GM19239 (cell line): ENCODE data around the gene ASPRV1.
"Not testable (repeated sequence)": the region's sequence is repeated elsewhere in the genome, so short reads cannot be mapped to it uniquely, and the experiment has no call there.

Experiments used
- DNase-seq: peaks from one replicate; pipeline ENCODE4 v3.0.0; 2011; ENCODE audit warnings: low spot score; ENCODE audit not compliant: insufficient read length
- FAIRE-seq: peaks from 2 replicates; lab custom pipeline; 2011; peaks lifted over from hg19 to GRCh38; lab: Jason Lieb, UNC

ASPRV1 gene

GRCh38 chr2:69965756-69966445 lies 4.5 kb upstream of the ASPRV1 start:
- FAIRE-seq, result no peak
- DNase-seq, result no peak

DNA sequence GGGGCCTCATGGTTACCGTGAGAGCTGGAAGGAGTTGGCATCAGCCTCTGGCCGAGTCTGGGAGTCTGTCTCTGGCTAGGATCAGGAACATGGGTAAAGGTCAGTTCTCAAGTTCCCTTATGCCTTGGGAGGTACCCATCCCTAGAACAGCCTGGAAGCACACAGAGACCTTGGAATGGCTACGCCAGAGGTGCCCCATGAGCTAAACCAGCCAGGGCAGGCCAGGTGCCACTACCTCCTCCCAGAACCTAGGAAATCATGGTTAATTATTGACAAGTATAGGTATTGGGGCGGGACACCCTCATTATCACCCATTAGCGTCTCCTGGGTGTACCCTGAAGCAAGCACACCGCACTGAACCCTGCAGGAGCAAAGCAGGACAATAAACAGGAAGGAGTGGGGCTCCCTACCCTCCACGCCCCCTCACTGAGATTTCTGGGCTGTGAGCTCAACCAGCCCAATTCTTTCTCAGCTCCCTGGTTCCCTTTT lies 3.0 kb upstream of the ASPRV1 start:
- no peak for DNase-seq
- no peak for FAIRE-seq

- FAIRE-seq, result no peak
Observed at GRCh38 chr2:69962986-69963730, 1.7 kb upstream of the ASPRV1 start.

GRCh38 chr2:69960821-69961220 lies 610 bp downstream of the ASPRV1 start:
- DNase-seq (no peak), FAIRE-seq (no peak)

More at GRCh38 chr2:69962986-69963730, 1.7 kb upstream of the ASPRV1 start:
- DNase-seq, result no peak

DNA sequence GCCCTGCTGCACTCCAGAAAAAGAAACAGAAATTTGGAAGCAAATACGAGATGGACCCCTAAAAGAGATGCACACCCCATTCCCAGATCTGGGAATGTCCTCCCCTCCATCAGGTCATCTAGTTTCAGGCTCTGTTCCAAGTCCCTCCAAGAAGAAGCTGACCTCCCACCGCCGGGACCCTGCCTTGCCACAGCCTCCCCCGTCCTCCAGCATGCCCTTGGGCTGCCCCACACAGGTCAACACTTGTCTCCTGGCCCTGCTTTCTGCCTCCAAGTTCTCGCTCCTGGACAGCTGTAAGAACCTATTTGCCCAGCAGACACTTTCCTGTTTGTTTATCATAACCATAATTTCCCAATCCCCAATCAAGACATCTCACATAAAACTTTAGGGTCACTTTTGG lies 2.0 kb downstream of the ASPRV1 start:
- DNase-seq, result no peak
- no peak for FAIRE-seq

GRCh38 chr2:69958480-69958879 lies 3.0 kb downstream of the ASPRV1 start:
- DNase-seq (no peak), FAIRE-seq (no peak)

GRCh38 chr2:69957965-69958364 lies 3.5 kb downstream of the ASPRV1 start:
- DNase-seq, result no peak
- no peak for FAIRE-seq

GRCh38 chr2:69956475-69956979 lies 4.9 kb downstream of the ASPRV1 start:
- FAIRE-seq, result no peak

GRCh38 chr2:69955029-69955428 lies 6.4 kb downstream of the ASPRV1 start:
- DNase-seq (no peak), FAIRE-seq (no peak)

More at GRCh38 chr2:69956475-69956979, 4.9 kb downstream of the ASPRV1 start:
- DNase-seq, result no peak

- no peak for FAIRE-seq
- DNase-seq, result no peak
Observed at GRCh38 chr2:69954084-69954483, 7.3 kb downstream of the ASPRV1 start.

DNA sequence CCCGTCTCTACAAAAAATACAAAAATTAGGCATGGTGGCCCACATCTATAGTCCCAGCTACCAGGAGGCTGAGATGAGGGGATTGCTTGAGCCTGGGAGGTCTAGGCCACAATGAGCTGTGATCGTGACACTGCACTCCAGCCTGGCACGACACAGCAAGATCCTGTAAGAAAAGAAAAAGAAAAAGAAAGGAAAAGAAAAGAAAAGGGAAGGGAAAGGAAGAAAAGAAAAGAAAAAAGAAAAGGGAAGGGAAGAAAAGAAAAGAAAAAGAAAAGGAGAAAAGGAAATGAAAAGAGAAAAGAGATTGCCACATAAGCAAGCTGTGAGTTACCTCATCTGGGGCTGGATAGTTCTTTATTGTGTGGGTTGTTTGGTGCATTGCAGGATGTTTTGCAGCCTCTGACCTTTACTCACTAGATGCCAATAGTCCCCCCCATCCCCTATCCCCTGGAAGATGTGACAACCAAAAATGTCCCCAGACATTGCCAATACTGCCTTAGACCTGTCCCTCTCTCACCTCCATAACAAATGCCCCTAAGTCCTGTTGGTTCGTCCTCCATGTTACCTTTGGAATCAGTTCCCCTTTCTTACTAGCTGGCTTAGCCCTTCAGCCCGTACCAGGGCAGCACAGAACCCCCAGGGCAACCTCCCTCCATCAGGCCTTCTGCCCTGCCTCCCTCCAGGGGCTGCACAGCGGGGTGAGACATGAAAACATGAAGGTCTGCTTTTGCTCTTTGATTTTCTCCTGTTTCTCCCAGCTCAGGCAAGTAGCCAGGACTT lies 8.9 kb downstream of the ASPRV1 start:
- FAIRE-seq (no peak), DNase-seq (no peak)

DNA sequence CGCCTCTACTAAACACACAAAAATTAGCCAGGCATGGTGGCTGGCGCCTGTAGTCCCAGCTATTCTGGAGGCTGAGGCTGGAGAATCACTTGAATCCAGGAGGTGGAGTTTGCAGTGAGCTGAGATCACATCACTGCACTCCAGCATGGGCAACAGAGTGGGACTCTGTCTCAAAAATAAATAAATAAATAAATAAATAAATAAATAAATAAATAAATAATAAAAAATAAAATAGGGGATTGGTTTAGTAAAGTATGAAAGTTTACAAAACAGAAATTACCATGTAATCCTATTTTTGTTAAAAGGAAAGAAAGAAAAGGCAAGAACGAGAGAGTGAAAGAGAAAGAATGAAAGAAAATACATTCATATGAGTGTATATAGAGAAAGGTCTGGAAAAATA lies 10.8 kb downstream of the ASPRV1 start:
- not testable (repeated sequence) for FAIRE-seq, DNase-seq

- FAIRE-seq (no peak), DNase-seq (no peak)
Observed at GRCh38 chr2:69950241-69950640, 11.2 kb downstream of the ASPRV1 start.

GRCh38 chr2:69948963-69949645 lies 12.3 kb downstream of the ASPRV1 start:
- FAIRE-seq (no peak), DNase-seq (no peak)

GRCh38 chr2:69948032-69948962 lies 13.1 kb downstream of the ASPRV1 start:
- DNase-seq, result no peak
- FAIRE-seq, result no peak

- no peak for FAIRE-seq
- DNase-seq, result no peak
Observed at GRCh38 chr2:69947325-69947931, 14.0 kb downstream of the ASPRV1 start.

- FAIRE-seq (peak; percentile 33), DNase-seq (peak; percentile 53)
Observed at GRCh38 chr2:69946351-69947324, 14.8 kb downstream of the ASPRV1 start.
